Smooth muscle cell (in vitro differentiated cells): Measurements from ENCODE around the gene IFITM2. TPM values are rescaled to one million over a fixed set of nuclear protein-coding genes. Genes with fewer than 3 reads are reported as not detected.

Source experiments
- DNase-seq: peaks from one replicate; lab custom pipeline; 2025; ENCODE audit not compliant: unreplicated experiment; lab: John Stamatoyannopoulos, UW
- H2AFZ ChIP-seq: fragments of 200-600 bp; sonication (generic); 2 replicates; pipeline ENCODE4 v1.6.0; 2016; ENCODE audit warnings: antibody characterized with exemption, low read depth, mild to moderate bottlenecking
- H3F3A ChIP-seq: fragments of 200-600 bp; sonication (generic); 2 replicates; pipeline ENCODE4 v1.6.0; 2017; ENCODE audit warnings: antibody characterized with exemption, low read depth
- H3K27ac ChIP-seq: fragments of 200-600 bp; sonication (generic); 2 replicates; pipeline ENCODE4 v1.5.1; 2016; ENCODE audit warnings: low read depth, mild to moderate bottlenecking
- H3K27me3 ChIP-seq: fragments of 200-600 bp; sonication (generic); 2 replicates; pipeline ENCODE4 v1.6.1; 2016; ENCODE audit warnings: low read depth, mild to moderate bottlenecking
- H3K36me3 ChIP-seq: fragments of 200-600 bp; sonication (generic); 2 replicates; pipeline ENCODE4 v1.5.1; 2016; ENCODE audit warnings: low read depth
- H3K4me1 ChIP-seq: fragments of 200-600 bp; sonication (generic); 2 replicates; pipeline ENCODE4 v1.5.1; 2016; ENCODE audit warnings: low read depth
- H3K4me2 ChIP-seq: fragments of 200-600 bp; sonication (generic); 2 replicates; pipeline ENCODE4 v1.6.0; 2016; ENCODE audit warnings: mild to moderate bottlenecking
- H3K4me3 ChIP-seq: fragments of 200-600 bp; sonication (generic); 2 replicates; pipeline ENCODE4 v1.5.1; 2016; ENCODE audit warnings: mild to moderate bottlenecking
- H3K79me2 ChIP-seq: fragments of 200-600 bp; sonication (generic); 2 replicates; pipeline ENCODE4 v1.6.0; 2016; ENCODE audit warnings: low read depth, mild to moderate bottlenecking
- H3K9ac ChIP-seq: fragments of 200-600 bp; sonication (generic); 2 replicates; pipeline ENCODE4 v1.6.0; 2016; ENCODE audit warnings: low read depth
- H3K9me3 ChIP-seq: fragments of 200-600 bp; sonication (generic); replicated peaks from 2 replicates; pipeline ENCODE4 v1.5.1; 2016; ENCODE audit warnings: low read depth
- H4K20me1 ChIP-seq: fragments of 200-600 bp; sonication (generic); 2 replicates; pipeline ENCODE4 v1.6.0; 2016; ENCODE audit warnings: low read depth
- WGBS: methylation state at CpG from one replicate; pipeline ENCODE4 v1.1.7; 2016; ENCODE audit warnings: low lambda C conversion rate; 5-methylcytosine and 5-hydroxymethylcytosine counted together
- polyA plus RNA-seq: library from polyadenylated mRNA; unstranded; fragments of >200 nt; fragmentation: Nextera tagmentation; extraction: Ambion mirVana; gene quantifications from 2 replicates; pipeline ENCODE4 v1.2.1, GENCODE V29; 2016
- small RNA-seq: library from RNA; depleted of rRNA; stranded (forward); fragments of <200 nt; gene quantifications from one replicate; pipeline ENCODE3, GENCODE V24; 2014
- total RNA-seq: library from RNA; depleted of rRNA; stranded (reverse); fragments of >200 nt; gene quantifications from 2 replicates; pipeline ENCODE4 v1.2.3, GENCODE V29; 2014
- TF ChIP-seq, protein P1 (sequence below): fragments of 200-600 bp; sonication (generic); IDR thresholded peaks from 2 replicates; pipeline ENCODE4 v1.5.1; 2017; ENCODE audit warnings: borderline replicate concordance, mild to moderate bottlenecking, antibody characterized with exemption; ENCODE audit not compliant: insufficient read depth, poor library complexity, severe bottlenecking

The IFITM2 gene
- total and polyA plus RNA-seq, 2 experiments from 2014 or later, result 210 to 1,486 TPM

DNA sequence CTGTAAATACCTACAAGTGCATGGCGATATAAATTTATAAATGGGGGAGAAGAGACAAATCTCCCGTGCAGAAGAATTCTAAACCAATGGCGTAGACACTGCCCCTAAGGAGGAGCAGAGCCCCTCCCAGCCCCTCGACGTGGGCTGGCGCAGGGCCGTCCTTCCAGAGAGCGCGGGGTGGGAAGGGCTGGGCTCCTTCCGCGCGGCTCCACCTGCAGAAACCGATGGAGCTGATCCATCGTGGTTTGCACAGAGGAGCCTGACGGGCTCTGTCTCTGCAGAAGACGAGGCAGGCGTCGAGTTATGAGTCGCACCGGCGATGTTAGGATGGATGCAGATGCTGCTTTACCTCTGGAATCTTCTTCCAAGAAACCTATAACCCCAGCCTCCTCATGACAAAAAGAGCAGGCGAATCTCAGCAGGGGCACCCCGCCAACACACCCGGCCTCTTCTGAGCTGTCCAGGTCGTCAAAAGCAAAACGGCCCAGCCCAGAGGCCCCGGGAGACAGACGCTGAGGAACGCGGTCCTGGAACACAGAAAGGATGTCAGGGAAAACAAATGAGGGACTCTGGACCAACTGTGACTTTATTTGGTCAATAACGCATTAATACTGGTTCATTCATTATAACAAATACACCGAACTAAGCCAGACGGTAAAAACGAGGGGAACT, 50.6 kb downstream of the IFITM2 start:
- H3K79me2 ChIP-seq, result no peaks in the 10 kb centered on the region
- no peaks in the 10 kb centered on the region for H3K9me3 ChIP-seq
- no peaks in the 10 kb centered on the region for H3K36me3 ChIP-seq
- DNase-seq, result no peak
- no peak overlapping the region for H2AFZ ChIP-seq
- H3K27me3 ChIP-seq, result no peaks in the 10 kb centered on the region
- H3K4me1 ChIP-seq, result peaks cover 16% of the 10 kb centered on the region
- H3K9ac ChIP-seq, result no peak overlapping the region
- no peaks in the 10 kb centered on the region for H4K20me1 ChIP-seq
- TF ChIP-seq, protein P1, sequence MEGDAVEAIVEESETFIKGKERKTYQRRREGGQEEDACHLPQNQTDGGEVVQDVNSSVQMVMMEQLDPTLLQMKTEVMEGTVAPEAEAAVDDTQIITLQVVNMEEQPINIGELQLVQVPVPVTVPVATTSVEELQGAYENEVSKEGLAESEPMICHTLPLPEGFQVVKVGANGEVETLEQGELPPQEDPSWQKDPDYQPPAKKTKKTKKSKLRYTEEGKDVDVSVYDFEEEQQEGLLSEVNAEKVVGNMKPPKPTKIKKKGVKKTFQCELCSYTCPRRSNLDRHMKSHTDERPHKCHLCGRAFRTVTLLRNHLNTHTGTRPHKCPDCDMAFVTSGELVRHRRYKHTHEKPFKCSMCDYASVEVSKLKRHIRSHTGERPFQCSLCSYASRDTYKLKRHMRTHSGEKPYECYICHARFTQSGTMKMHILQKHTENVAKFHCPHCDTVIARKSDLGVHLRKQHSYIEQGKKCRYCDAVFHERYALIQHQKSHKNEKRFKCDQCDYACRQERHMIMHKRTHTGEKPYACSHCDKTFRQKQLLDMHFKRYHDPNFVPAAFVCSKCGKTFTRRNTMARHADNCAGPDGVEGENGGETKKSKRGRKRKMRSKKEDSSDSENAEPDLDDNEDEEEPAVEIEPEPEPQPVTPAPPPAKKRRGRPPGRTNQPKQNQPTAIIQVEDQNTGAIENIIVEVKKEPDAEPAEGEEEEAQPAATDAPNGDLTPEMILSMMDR, result no peak
- no peak overlapping the region for H3K27ac ChIP-seq
- H3K4me2 ChIP-seq, result no peak overlapping the region
- H3F3A ChIP-seq, result peaks cover 17% of the 10 kb centered on the region
- no peak overlapping the region for H3K4me3 ChIP-seq
- WGBS, result 88% methylated on average over 34 of the region's 34 CpGs

Small RNA genes lying within 50 kb of the gene (small RNA-seq; reads per million reads assigned to genes)
- gene AC136475.6, result 0.08 reads per million

Other genes starting within 250 kb of the IFITM2 start
- gene SCGB1C1, start 114.7 kb upstream of the IFITM2 start, total RNA-seq, result not detected in 2 replicates
- not detected in 2 replicates for gene SCGB1C1, start 114.7 kb upstream of the IFITM2 start, polyA plus RNA-seq
- 31.3 and 40.5 TPM in 2 replicates for gene BET1L, start 100.4 kb upstream of the IFITM2 start, total RNA-seq
- gene BET1L, start 100.4 kb upstream of the IFITM2 start, polyA plus RNA-seq, result 92.5 and 97.4 TPM in 2 replicates
- gene RIC8A, start 100.1 kb upstream of the IFITM2 start, total RNA-seq, result 71.2 and 118 TPM in 2 replicates
- gene RIC8A, start 100.1 kb upstream of the IFITM2 start, polyA plus RNA-seq, result 120 and 121 TPM in 2 replicates
- 10.8 and 13.0 TPM in 2 replicates for gene SIRT3, start 71.5 kb upstream of the IFITM2 start, total RNA-seq
- 19.8 and 22.6 TPM in 2 replicates for gene SIRT3, start 71.5 kb upstream of the IFITM2 start, polyA plus RNA-seq
- 77.4 and 79.2 TPM in 2 replicates for gene PSMD13, start 70.8 kb upstream of the IFITM2 start, total RNA-seq
- 173 and 200 TPM in 2 replicates for gene PSMD13, start 70.8 kb upstream of the IFITM2 start, polyA plus RNA-seq
- not detected in 2 replicates for gene NLRP6, start 29.4 kb upstream of the IFITM2 start, total RNA-seq
- not detected in 2 replicates for gene NLRP6, start 29.4 kb upstream of the IFITM2 start, polyA plus RNA-seq
- gene PGGHG, start 18.7 kb upstream of the IFITM2 start, total RNA-seq, result 8.6 and 18.2 TPM in 2 replicates
- gene PGGHG, start 18.7 kb upstream of the IFITM2 start, polyA plus RNA-seq, result 16.6 and 24.3 TPM in 2 replicates
- not detected in 2 replicates for gene IFITM5, start 8.3 kb upstream of the IFITM2 start, total RNA-seq
- gene IFITM5, start 8.3 kb upstream of the IFITM2 start, polyA plus RNA-seq, result not detected in 2 replicates
- 355 TPM in 2 replicates for gene IFITM1, start 6.2 kb downstream of the IFITM2 start, total RNA-seq
- gene IFITM1, start 6.2 kb downstream of the IFITM2 start, polyA plus RNA-seq, result 599 and 726 TPM in 2 replicates
- gene IFITM3, start 13.0 kb downstream of the IFITM2 start, total RNA-seq, result 392 and 393 TPM in 2 replicates
- 3,295 and 4,132 TPM in 2 replicates for gene IFITM3, start 13.0 kb downstream of the IFITM2 start, polyA plus RNA-seq
- gene B4GALNT4, start 61.7 kb downstream of the IFITM2 start, total RNA-seq, result 21.9 and 48.8 TPM in 2 replicates
- 44.9 and 45.8 TPM in 2 replicates for gene B4GALNT4, start 61.7 kb downstream of the IFITM2 start, polyA plus RNA-seq
- gene PKP3, start 86.4 kb downstream of the IFITM2 start, total RNA-seq, result 32.0 and 61.2 TPM in 2 replicates
- 24.6 and 69.9 TPM in 2 replicates for gene PKP3, start 86.4 kb downstream of the IFITM2 start, polyA plus RNA-seq
- 15.3 and 18.3 TPM in 2 replicates for gene SIGIRR, start 107.2 kb downstream of the IFITM2 start, total RNA-seq
- 26.3 and 29.4 TPM in 2 replicates for gene SIGIRR, start 107.2 kb downstream of the IFITM2 start, polyA plus RNA-seq
- 0.67 and 1.4 TPM in 2 replicates for gene ANO9, start 134.2 kb downstream of the IFITM2 start, total RNA-seq
- gene ANO9, start 134.2 kb downstream of the IFITM2 start, polyA plus RNA-seq, result 1.5 and 7.1 TPM in 2 replicates
- gene PTDSS2, start 142.5 kb downstream of the IFITM2 start, total RNA-seq, result 15.2 and 20.7 TPM in 2 replicates
- 25.2 and 33.5 TPM in 2 replicates for gene PTDSS2, start 142.5 kb downstream of the IFITM2 start, polyA plus RNA-seq
- gene RNH1, start 199.4 kb downstream of the IFITM2 start, total RNA-seq, result 91.3 and 106 TPM in 2 replicates
- 242 and 243 TPM in 2 replicates for gene RNH1, start 199.4 kb downstream of the IFITM2 start, polyA plus RNA-seq
- gene HRAS, start 227.8 kb downstream of the IFITM2 start, total RNA-seq, result 19.2 and 39.9 TPM in 2 replicates
- 59.1 and 82.5 TPM in 2 replicates for gene HRAS, start 227.8 kb downstream of the IFITM2 start, polyA plus RNA-seq
- gene LRRC56, start 229.7 kb downstream of the IFITM2 start, total RNA-seq, result 0.31 and 1.5 TPM in 2 replicates
- 1.5 TPM in 2 replicates for gene LRRC56, start 229.7 kb downstream of the IFITM2 start, polyA plus RNA-seq